Bone marrow (tissue), 2 donors: ENCODE measurements around the gene RGL3.
"Not testable (repeated sequence)": the region's sequence is repeated elsewhere in the genome, so short reads cannot be mapped to it uniquely, and the experiment has no call there.

Experiments used
- DNase-seq, 2 donors: peaks; one replicate each; lab custom pipeline; 2025; lab: John Stamatoyannopoulos, UW

RGL3 gene

GRCh38 chr19:11448923-11449554, 29.9 kb upstream of the RGL3 start:
- DNase-seq = no peak

- DNase-seq = no peak
These were observed 29.3 kb upstream of the RGL3 start for GRCh38 chr19:11448410-11448809.

- DNase-seq = no peak
These were observed 28.5 kb upstream of the RGL3 start for GRCh38 chr19:11447347-11448262.

- DNase-seq = peak in 1 of 2 donors; percentile 2
These were observed 27.7 kb upstream of the RGL3 start for GRCh38 chr19:11446652-11447301.

GRCh38 chr19:11446271-11446651, 27.1 kb upstream of the RGL3 start:
- DNase-seq = no peak

- no peak for DNase-seq
These were observed 26.0 kb upstream of the RGL3 start for GRCh38 chr19:11445141-11445540.

- no peak for DNase-seq
These were observed 24.9 kb upstream of the RGL3 start for GRCh38 chr19:11444059-11444458.

GRCh38 chr19:11437955-11438354, 18.8 kb upstream of the RGL3 start:
- no peak for DNase-seq

- DNase-seq = no peak
These were observed 16.8 kb upstream of the RGL3 start for GRCh38 chr19:11435833-11436313.

- peak; percentile 99 for DNase-seq
These were observed 16.1 kb upstream of the RGL3 start, which contains the start of the genes ODAD3 and PRKCSH for GRCh38 chr19:11435057-11435832. Gene ODAD3, minus strand, starts transcription at chr19:11435121. Its CDS starts 105 bp downstream, at chr19:11435016. Gene PRKCSH, plus strand, starts transcription at chr19:11435635. Its CDS starts 483 bp downstream, at chr19:11436118.

GRCh38 chr19:11434703-11435056, 15.6 kb upstream of the RGL3 start:
- DNase-seq = no peak

- not testable (repeated sequence) for DNase-seq
These were observed 14.4 kb upstream of the RGL3 start for GRCh38 chr19:11433526-11433925.

GRCh38 chr19:11426656-11427055, 7.5 kb upstream of the RGL3 start:
- DNase-seq = no peak

- no peak for DNase-seq
These were observed 6.8 kb upstream of the RGL3 start for GRCh38 chr19:11425719-11426457.

- DNase-seq = no peak
These were observed 4.7 kb upstream of the RGL3 start for GRCh38 chr19:11423791-11424181.

- DNase-seq = no peak
These were observed 4.2 kb upstream of the RGL3 start for GRCh38 chr19:11423164-11423790.

GRCh38 chr19:11422163-11423065, 3.3 kb upstream of the RGL3 start:
- peak in 1 of 2 donors; percentile 58 for DNase-seq

GRCh38 chr19:11421371-11422098, 2.4 kb upstream of the RGL3 start:
- peak in 1 of 2 donors; percentile 58 for DNase-seq
